Vein endothelial cell (primary cell): Measurements from ENCODE around the gene REPS2. TPM values are rescaled to one million over a fixed set of nuclear protein-coding genes. Genes with fewer than 3 reads are reported as not detected.

ENCODE experiments used
- small RNA-seq: library from RNA; depleted of rRNA; stranded (forward); fragments of <200 nt; gene quantifications from one replicate; pipeline ENCODE3, GENCODE V24; 2012
- total RNA-seq: library from RNA; depleted of rRNA; stranded (reverse); fragments of >200 nt; gene quantifications from 2 replicates; pipeline ENCODE4 v1.2.3, GENCODE V29; 2012

Gene REPS2
- total RNA-seq, result 1.6 and 3.2 TPM in 2 replicates

GRCh38 chrX:16946361-16946964 is at the start of gene REPS2:
REPS2 (plus strand) TSS chrX:16946658; CDS start chrX:16946862, 204 bp downstream.

Small RNA genes within 50 kb of the gene (small RNA-seq; reads per million reads assigned to genes)
- gene RF00019 (not detected), gene RF00190 (not detected)

Other genes with a start within 250 kb of the REPS2 start
- 15.2 and 18.6 TPM in 2 replicates for gene CTPS2, start 234.0 kb upstream of the REPS2 start, total RNA-seq
- gene SYAP1, start 227.0 kb upstream of the REPS2 start, total RNA-seq, result 19.9 and 22.7 TPM in 2 replicates
- gene TXLNG, start 160.2 kb upstream of the REPS2 start, total RNA-seq, result 5.6 and 6.5 TPM in 2 replicates
- 70.2 and 92.2 TPM in 2 replicates for gene RBBP7, start 76.3 kb upstream of the REPS2 start, total RNA-seq